ENCODE results near the gene CLDN7. TPM values are rescaled to one million over a fixed set of nuclear protein-coding genes. Genes with fewer than 3 reads are reported as not detected.

The CLDN7 gene
- total RNA-seq, 1 experiment from 2014 or later = 177 TPM

DNA sequence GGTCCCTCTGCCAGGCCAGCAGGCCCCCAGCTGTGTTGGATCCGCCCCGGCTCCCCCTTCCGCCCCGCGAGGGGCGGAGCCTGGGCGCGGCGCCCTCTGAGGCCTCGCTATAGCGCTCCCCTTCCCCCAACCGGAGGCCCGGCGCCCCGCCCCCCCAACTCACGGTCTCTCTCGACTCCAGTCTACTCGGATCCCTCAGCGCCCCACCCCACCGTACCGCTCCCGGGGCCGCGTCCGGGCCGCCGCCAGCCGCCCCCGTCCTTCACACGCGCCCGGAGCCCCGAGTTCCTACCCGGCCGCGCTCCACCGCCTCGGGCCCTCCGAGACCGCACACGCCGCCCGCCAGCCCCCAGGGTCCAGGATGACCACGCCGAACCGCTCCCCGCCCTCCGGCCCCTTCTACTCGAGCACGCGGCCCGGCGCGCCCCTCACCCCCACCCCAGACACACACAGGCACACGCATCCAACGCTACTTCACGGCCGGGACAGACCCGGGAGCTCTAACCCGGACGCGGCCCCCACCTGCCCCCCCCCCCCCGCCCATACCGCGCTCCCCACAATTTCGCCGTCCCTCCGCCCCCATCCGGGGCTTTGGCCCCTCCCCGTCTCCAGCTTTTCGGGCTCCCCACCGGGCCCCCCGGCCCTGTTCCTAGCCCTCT, 24.4 kb downstream of the CLDN7 start:
- peaks cover 11% of the 10 kb centered on the region for H3K23me2 ChIP-seq (ENCODE audit: insufficient read length, low read depth, low read length, poor library complexity, severe bottlenecking)
- H3K9me3 ChIP-seq (ENCODE audit: control insufficient read depth, low read depth, low read length) = no peaks in the 10 kb centered on the region
- H4K8ac ChIP-seq (replicated peaks; ENCODE audit: insufficient read length, low read depth, low read length) = no peak overlapping the region
- H2BK20ac ChIP-seq (ENCODE audit: low read depth, low read length, poor library complexity, severe bottlenecking) = no peak overlapping the region
- Mint-ChIP-seq H3K27me3 (ENCODE audit: low read depth) (no peaks in the 10 kb centered on the region; the same call in 1 of the 2 replicates), H3K4me3 (peak overlapping the region; percentile 95 to 97), H3K27ac (peak overlapping the region; percentile 95; a peak in 5 of 7 replicates), H3K9me3 (peaks cover 0 to 2% of the 10 kb centered on the region in 2 experiments; a peak in 2 of 5 replicates), H3K4me1 (peaks cover 42 to 55% of the 10 kb centered on the region in 2 experiments), H3K36me3 (ENCODE audit: insufficient read depth in 1 of 3, low read depth in 3 of 3) (peaks cover 35 to 57% (median 45%) of the 10 kb centered on the region in 3 experiments)
- no peak overlapping the region for H2BK15ac ChIP-seq (ENCODE audit: low read depth, low read length)
- no peak overlapping the region for H2BK120ac ChIP-seq (ENCODE audit: low read depth, low read length, poor library complexity, severe bottlenecking)
- H3K27me3 ChIP-seq (ENCODE audit: insufficient read depth, low read length) = no peaks in the 10 kb centered on the region
- no peaks in the 10 kb centered on the region for H3K4me1 ChIP-seq (ENCODE audit: insufficient read depth, low read length)
- no peak overlapping the region for H4K5ac ChIP-seq (ENCODE audit: insufficient read length, low read depth, low read length)
- peaks cover 13% of the 10 kb centered on the region for H3K79me1 ChIP-seq (ENCODE audit: insufficient read depth, low read depth, low read length, poor library complexity, severe bottlenecking)
- no peak overlapping the region for H3K23ac ChIP-seq (ENCODE audit: insufficient read length, low read depth, low read length)
- no CpG with 5 or more reads among the region's 73 CpGs for WGBS (ENCODE audit: extremely low coverage, insufficient read length, low lambda C conversion rate)
- H4K91ac ChIP-seq (ENCODE audit: insufficient read length, low read depth, low read length) = no peak overlapping the region
- no peaks in the 10 kb centered on the region for H4K20me1 ChIP-seq (ENCODE audit: control insufficient read depth, insufficient read depth, insufficient read length)
- H3T11ph ChIP-seq (ENCODE audit: low read length) = no peak overlapping the region
- H3K79me2 ChIP-seq (ENCODE audit: insufficient read depth, low read length) = peaks cover 13% of the 10 kb centered on the region; the same call in 1 of the 2 replicates
- no peak overlapping the region for H2BK5ac ChIP-seq (ENCODE audit: insufficient read length, low read length)
- H3K4me2 ChIP-seq (ENCODE audit: insufficient read depth, insufficient read length, low read length) = peak overlapping the region; percentile 82
- H3K18ac ChIP-seq (ENCODE audit: insufficient read length, low read depth, low read length) = peak overlapping the region; percentile 71
- no peak overlapping the region for H2AFZ ChIP-seq (ENCODE audit: low read length)
- no peak overlapping the region for H2BK12ac ChIP-seq (ENCODE audit: insufficient read length, low read depth, low read length)
- no peak overlapping the region for H3K4ac ChIP-seq (ENCODE audit: low read depth, low read length)
- H3K14ac ChIP-seq (ENCODE audit: insufficient read depth, low read length) = peak overlapping the region; percentile 64; the same call in 1 of the 2 replicates
- H3K9ac ChIP-seq (ENCODE audit: extremely low read depth, insufficient read length, low read length) = no peak overlapping the region
- H3K56ac ChIP-seq (ENCODE audit: insufficient read length, low read depth, low read length) = no peak overlapping the region
- peak; percentile 91 for DNase-seq
- H2AK5ac ChIP-seq (ENCODE audit: insufficient read length, low read length) = no peak overlapping the region
- no peak overlapping the region for H3K27ac ChIP-seq (ENCODE audit: insufficient read length, low read depth, low read length)
- TF ChIP-seq, protein P1, sequence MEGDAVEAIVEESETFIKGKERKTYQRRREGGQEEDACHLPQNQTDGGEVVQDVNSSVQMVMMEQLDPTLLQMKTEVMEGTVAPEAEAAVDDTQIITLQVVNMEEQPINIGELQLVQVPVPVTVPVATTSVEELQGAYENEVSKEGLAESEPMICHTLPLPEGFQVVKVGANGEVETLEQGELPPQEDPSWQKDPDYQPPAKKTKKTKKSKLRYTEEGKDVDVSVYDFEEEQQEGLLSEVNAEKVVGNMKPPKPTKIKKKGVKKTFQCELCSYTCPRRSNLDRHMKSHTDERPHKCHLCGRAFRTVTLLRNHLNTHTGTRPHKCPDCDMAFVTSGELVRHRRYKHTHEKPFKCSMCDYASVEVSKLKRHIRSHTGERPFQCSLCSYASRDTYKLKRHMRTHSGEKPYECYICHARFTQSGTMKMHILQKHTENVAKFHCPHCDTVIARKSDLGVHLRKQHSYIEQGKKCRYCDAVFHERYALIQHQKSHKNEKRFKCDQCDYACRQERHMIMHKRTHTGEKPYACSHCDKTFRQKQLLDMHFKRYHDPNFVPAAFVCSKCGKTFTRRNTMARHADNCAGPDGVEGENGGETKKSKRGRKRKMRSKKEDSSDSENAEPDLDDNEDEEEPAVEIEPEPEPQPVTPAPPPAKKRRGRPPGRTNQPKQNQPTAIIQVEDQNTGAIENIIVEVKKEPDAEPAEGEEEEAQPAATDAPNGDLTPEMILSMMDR (conservative IDR thresholded peaks at IDR 0.05) = no peak

Data from H9 (cell line).